Cardiac fibroblast (primary cell): ENCODE data around the gene CP.

ENCODE experiments used
- DNase-seq, 2 donors: peaks; one replicate each; pipeline versions ENCODE4 v3.0.0 to v3.0.0-alpha.2; 2010; ENCODE audit warnings: low read depth in 2 of 2
- H3K4me3 ChIP-seq, 2 donors: replicated peaks in 1 of 2; 1 replicate in 1 of 2; 2 replicates in 1 of 2; pipeline ENCODE4 v1.5.1; 2011; ENCODE audit warnings: low read depth in 2 of 2, low read length in 2 of 2, mild to moderate bottlenecking in 2 of 2, moderate library complexity in 1 of 2
- TF ChIP-seq, protein P1 (sequence below): IDR thresholded peaks from one replicate; pipeline ENCODE4 v1.5.1; 2011; ENCODE audit warnings: low read depth, mild to moderate bottlenecking, low read length, inconsistent platforms

The CP gene

DNA sequence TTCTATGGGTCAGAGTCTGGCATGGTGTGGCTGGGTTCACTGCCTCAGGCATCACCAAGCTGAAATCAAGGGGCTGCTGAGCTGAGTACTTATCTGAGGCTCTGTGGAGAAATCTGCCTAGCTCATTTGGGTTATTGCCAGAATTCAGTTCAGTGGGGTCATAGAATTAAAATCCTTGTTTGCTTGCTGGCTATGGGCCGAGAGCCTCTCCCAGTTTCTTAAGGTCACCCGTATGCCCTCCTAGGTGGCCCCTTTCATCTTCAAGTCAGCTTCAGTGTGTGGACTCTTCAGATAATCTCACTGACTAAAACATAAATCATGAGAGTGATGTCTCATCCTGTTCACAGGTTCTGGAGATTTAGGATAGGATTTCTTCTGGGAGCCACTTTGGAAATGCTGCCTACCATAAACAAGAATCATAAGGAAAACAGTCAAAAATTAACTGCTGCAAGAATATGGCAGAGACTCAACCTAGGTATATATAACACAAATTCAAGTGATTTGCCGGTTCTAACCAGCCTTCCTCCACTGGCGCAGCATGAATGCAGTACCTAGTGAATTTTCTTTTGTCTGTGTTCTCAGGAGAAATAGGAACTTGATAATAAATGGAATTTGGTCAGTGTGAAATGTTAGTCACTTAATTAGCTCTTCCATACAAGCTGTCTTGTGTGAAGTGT is 5.3 kb downstream of the CP start:
- TF ChIP-seq, protein P1, sequence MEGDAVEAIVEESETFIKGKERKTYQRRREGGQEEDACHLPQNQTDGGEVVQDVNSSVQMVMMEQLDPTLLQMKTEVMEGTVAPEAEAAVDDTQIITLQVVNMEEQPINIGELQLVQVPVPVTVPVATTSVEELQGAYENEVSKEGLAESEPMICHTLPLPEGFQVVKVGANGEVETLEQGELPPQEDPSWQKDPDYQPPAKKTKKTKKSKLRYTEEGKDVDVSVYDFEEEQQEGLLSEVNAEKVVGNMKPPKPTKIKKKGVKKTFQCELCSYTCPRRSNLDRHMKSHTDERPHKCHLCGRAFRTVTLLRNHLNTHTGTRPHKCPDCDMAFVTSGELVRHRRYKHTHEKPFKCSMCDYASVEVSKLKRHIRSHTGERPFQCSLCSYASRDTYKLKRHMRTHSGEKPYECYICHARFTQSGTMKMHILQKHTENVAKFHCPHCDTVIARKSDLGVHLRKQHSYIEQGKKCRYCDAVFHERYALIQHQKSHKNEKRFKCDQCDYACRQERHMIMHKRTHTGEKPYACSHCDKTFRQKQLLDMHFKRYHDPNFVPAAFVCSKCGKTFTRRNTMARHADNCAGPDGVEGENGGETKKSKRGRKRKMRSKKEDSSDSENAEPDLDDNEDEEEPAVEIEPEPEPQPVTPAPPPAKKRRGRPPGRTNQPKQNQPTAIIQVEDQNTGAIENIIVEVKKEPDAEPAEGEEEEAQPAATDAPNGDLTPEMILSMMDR, result no peak
- no peak overlapping the region for H3K4me3 ChIP-seq
- DNase-seq, result peak in 1 of 2 donors; percentile 54

DNA sequence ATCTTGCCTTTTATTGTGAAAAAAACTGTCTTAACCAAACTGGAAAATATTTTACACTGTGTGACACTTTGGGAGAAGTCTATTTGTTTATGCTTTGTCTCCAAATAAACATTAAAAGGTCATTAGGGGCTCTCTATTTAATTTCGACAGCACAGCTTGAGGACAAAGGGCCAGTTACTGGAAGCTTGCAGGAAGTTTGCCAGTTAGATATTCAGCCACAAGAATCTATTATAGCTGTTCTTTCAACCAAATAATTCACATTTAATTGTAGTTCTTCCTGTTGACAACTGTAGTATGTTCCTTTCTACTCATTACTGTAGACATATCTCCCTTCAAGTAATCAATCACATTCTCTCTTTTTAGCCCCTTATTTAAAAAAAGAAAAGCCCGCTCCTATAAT is 6.1 kb downstream of the CP start:
- TF ChIP-seq, protein P1, result no peak
- no peak overlapping the region for H3K4me3 ChIP-seq
- peak in 1 of 2 donors; percentile 61 for DNase-seq

DNA sequence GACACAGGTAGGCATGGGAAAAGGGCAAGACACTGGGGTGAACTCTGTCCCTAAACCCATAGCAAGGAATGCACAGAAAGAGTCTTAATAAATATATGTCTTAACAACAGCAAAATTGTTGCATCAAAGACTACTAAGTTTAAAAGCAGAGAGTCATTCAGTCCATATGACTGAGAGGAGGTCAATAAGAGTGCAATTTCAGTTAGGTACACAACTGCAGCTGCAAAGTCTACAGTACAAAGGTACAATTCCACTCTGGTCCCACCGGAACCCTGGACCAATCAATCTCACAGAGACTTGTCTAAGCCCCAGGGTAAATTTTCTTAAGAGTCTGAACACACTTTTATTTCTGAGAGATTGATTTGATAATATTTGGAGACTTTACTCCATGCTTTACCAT is 6.9 kb downstream of the CP start:
- no peak overlapping the region for H3K4me3 ChIP-seq
- TF ChIP-seq, protein P1, result no peak
- DNase-seq, result no peak

DNA sequence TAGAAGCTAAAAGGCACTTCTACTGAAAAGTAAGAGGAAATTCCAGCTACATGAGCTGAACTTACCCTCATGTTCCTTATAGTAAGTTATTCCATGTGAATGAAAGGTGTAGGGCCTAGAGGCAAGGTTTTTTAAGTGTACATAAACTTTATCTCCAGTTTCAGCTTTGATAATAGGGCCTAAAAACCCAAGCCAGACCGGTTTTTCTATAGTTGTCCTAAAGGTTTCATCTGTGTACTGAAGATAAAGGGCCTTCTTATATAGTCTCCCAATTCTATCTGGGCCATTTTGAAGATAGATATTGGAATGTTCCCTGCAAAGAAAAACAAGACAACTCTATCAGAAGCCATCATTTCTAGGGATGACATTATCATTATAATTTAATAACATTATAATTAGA is 9.2 kb downstream of the CP start:
- no peak for DNase-seq
- TF ChIP-seq, protein P1, result no peak
- H3K4me3 ChIP-seq, result no peak overlapping the region

DNA sequence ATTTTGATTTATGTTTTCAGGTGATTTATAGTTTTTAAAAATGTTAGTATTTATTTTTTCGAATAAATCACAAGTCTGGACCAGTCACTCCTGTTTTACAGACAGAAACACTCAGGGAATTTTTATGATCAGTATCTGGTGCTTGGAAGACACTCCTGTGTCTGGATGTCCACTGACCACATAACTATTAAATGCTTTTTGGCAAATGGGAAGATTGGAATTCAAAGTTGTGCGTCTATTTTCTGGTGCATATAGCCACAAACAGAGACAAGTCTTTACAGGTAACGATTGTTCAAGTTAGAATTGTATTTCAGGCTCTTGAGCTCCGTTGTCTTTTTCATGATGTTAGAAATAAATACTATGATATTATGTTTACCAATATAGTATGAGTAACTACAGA is 12.2 kb downstream of the CP start:
- H3K4me3 ChIP-seq, result no peak overlapping the region
- no peak for DNase-seq
- TF ChIP-seq, protein P1, result no peak

DNA sequence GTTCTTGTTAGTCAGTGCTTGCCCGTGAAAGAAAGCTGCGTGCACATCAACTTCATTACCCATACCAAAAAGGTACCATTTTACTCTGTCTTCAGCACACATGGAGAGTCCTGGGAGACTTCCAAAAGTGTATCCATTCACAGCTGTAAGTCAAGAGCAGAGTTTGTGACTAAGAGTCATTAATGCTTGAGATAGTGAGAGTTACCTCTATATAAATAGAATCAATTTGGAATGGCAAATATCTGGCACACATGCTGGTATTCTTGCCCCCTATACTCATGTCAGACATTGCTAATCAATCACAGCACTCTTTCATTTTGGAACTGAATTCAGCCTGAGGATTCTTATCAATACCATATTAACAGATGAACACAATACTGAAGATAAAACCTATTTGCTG is 14.2 kb downstream of the CP start:
- H3K4me3 ChIP-seq, result no peak overlapping the region
- TF ChIP-seq, protein P1, result no peak
- DNase-seq, result no peak

DNA sequence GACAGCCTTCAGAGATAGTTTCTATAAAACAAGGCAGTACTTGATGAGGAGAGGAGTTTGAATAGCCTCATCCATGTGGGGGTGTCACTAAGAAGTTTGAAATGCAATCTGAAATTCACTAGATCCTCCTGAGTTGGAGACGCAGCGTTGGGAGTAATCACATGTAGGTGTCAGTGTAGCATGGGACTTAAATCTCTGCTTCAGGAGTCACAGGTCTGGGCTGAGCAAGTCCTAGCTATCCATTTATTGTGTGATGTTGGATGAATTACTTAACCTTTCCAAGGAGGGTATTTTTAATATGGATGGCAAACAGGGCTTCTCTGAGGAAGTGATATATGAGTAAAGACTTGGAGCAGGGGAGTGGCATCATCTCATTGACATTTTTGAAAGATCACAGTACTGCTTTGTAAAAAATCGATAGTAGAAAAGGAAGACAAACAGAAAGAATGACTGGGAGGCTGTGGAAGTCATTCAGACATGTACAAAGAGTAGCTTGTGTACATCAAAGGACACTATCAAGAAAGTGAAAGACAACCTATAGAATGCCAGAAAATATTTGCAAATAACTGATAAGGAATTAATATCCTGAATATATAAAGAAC is 17.1 kb downstream of the CP start:
- TF ChIP-seq, protein P1, result no peak
- H3K4me3 ChIP-seq, result no peak overlapping the region
- no peak for DNase-seq
